Heart left ventricle (tissue), 16 donors: ENCODE results near the gene PP2D1. TPM values are rescaled to one million over a fixed set of nuclear protein-coding genes. Genes with fewer than 3 reads are reported as not detected.

Source experiments
- ATAC-seq, 4 donors: fragments of 200-7000 bp; cut with Tn5 transposase; one replicate each; pipeline ENCODE4 v1.9.1; 2020 to 2022; ENCODE audit warnings: moderate library complexity in 4 of 4, mild to moderate bottlenecking in 3 of 4, moderate number of reproducible peaks in 1 of 4
- DNase-seq, 5 donors: peaks; one replicate each; pipeline ENCODE4 v3.0.0-alpha.2; 2020
- H3K27ac ChIP-seq, 12 donors: fragments of 200-600 bp; sonication (generic) in 4 of 12; one replicate each; pipeline versions ENCODE4 v1.5.0 to v1.8.0; 2016 to 2022; ENCODE audit warnings: mild to moderate bottlenecking in 2 of 12
- H3K27me3 ChIP-seq, 9 donors: fragments of 200-600 bp; sonication (generic) in 2 of 9; one replicate each; pipeline versions ENCODE4 v1.5.1 to v1.8.0; 2016 to 2022; ENCODE audit warnings: mild to moderate bottlenecking in 3 of 9
- H3K36me3 ChIP-seq, 9 donors: fragments of 200-600 bp; sonication (generic) in 2 of 9; one replicate each; pipeline versions ENCODE4 v1.5.0 to v1.8.0; 2018 to 2022; ENCODE audit warnings: mild to moderate bottlenecking in 2 of 9
- H3K4me1 ChIP-seq, 12 donors: fragments of 200-600 bp; sonication (generic) in 4 of 12; one replicate each; pipeline versions ENCODE4 v1.5.0 to v1.8.0; 2016 to 2022; ENCODE audit warnings: mild to moderate bottlenecking in 3 of 12
- H3K4me3 ChIP-seq, 12 donors: fragments of 200-600 bp; sonication (generic) in 4 of 12; one replicate each; pipeline versions ENCODE4 v1.5.0 to v1.8.0; 2017 to 2022; ENCODE audit warnings: mild to moderate bottlenecking in 9 of 12, moderate library complexity in 4 of 12
- H3K9me3 ChIP-seq, 12 donors: fragments of 200-600 bp; sonication (generic) in 4 of 12; one replicate each; pipeline versions ENCODE4 v1.5.0 to v1.8.0; 2016 to 2022; ENCODE audit warnings: mild to moderate bottlenecking in 1 of 12
- POLR2A ChIP-seq, 2 donors: fragments of 450-650 bp; IDR thresholded peaks; one replicate each; pipeline ENCODE4 v1.6.1; 2017; ENCODE audit warnings: antibody characterized with exemption in 2 of 2, mild to moderate bottlenecking in 2 of 2, moderate library complexity in 2 of 2
- WGBS, 4 donors: extraction: QIAGEN DNeasy Blood & Tissue Kit in 2 of 4; methylation state at CpG; one replicate each; pipeline versions ENCODE4 v1.1.5 to v1.1.7; 2013 to 2018; 5-methylcytosine and 5-hydroxymethylcytosine counted together
- intact Hi-C, 10 donors: fragments of 100-400 bp; cut with DNase I; formaldehyde crosslinking; loops; one replicate each; pipeline versions ENCODE4 v1.11.1 to v1.14.2; 2022
- polyA plus RNA-seq, 2 donors: library from polyadenylated mRNA; stranded (reverse); fragments of 200-250 nt; gene quantifications; one replicate each; pipeline ENCODE4 v1.2.3, GENCODE V29; 2013
- total RNA-seq, 9 donors: library from RNA; depleted of rRNA in 2 of 9; stranded (reverse); fragments of >200 nt in 2 of 9; fragmentation: NEBNext Ultra II Directional in 3 of 9; extraction: Animal tissue kit (Norgen Biotek cat#: 25700) in 3 of 9; gene quantifications; one replicate each; pipeline versions ENCODE4 v1.1.0 to v1.2.4, GENCODE V29; 2016 to 2023
- TF ChIP-seq, protein P1 (sequence below), 12 donors: fragments of 200-600 bp; sonication (generic) in 4 of 12; IDR thresholded peaks; one replicate each; pipeline versions ENCODE4 v1.5.0 to v1.8.0; 2018 to 2022; ENCODE audit warnings: antibody characterized with exemption in 12 of 12, mild to moderate bottlenecking in 5 of 12
- donor health status: ischemic (EF 13 %, LVEDD 7.1; RV severe dilation, severe dysfunction).
- donor health status: healthy with polysubstance abuse.
- donor health status: DM: no; HTN: yes; CAD: no.
- donor health status: DM: no; HTN: no; CAD: no.
- donor health status: ischemic (EF 25% LVEDD 6.9; RV normal size, moderate dysfunction).
- donor health status: ischemic (EF 25% LVEDD 5.7; RV mildly dilated, moderate dysfunction).
- donor health status: healthy.
- donor health status: DM: yes; HTN: yes; CAD: no.
- donor health status: ischemic (EF 35%, LVEDD 5.7; RV mildly dilated, moderate dysfunction).
- donor health status: nonischemic (EF 11% LVEDD 7.7; RV severe dilation, severe dysfunction).
- donor health status: DM: yes; HTN: yes; CAD: no.
- donor health status: PGD.
- donor health status: ischemic (EF 29% LVEDD 5.4; RV normal size, mild dysfunction).
- donor health status: nonischemic (EF 23%, LVEDD 6.1; RV moderate dilation, normal function).

The PP2D1 gene
- total and polyA plus RNA-seq, 11 donors, result not detected

GRCh38 chr3:19948226-19948591 lies 63.9 kb downstream of the PP2D1 start:
- Histone ChIP-seq H3K4me3 (peak overlapping the region; percentile 65 to 99 (median 90)), H3K4me1 (peaks cover 11 to 56% (median 33%) of the 10 kb centered on the region in 12 donors), H3K27ac (peak overlapping the region in 11 of 12 donors; percentile 93 to 99 (median 98)), H3K36me3 (peaks cover 0 to 34% (median 25%) of the 10 kb centered on the region in 9 donors), H3K27me3 (no peaks in the 10 kb centered on the region), H3K9me3 (no peaks in the 10 kb centered on the region)
- 3 to 4% (median 3%) methylated on average over 2 of the region's 2 CpGs for WGBS, 4 donors
- intact Hi-C loops, result loop anchor here in 9 of 10 donors (5.0 to 10.0 kb wide), 6 partner anchors 61 to 239 kb away; partner anchors contain the start of genes SGO1 (in 4 of the 9) and KAT2B (in 2 of the 9)
- DNase-seq (no peak), ATAC-seq (no peak)
- no peak for TF ChIP-seq POLR2A (IDR thresholded peaks at IDR 0.05)
- TF ChIP-seq, protein P1, sequence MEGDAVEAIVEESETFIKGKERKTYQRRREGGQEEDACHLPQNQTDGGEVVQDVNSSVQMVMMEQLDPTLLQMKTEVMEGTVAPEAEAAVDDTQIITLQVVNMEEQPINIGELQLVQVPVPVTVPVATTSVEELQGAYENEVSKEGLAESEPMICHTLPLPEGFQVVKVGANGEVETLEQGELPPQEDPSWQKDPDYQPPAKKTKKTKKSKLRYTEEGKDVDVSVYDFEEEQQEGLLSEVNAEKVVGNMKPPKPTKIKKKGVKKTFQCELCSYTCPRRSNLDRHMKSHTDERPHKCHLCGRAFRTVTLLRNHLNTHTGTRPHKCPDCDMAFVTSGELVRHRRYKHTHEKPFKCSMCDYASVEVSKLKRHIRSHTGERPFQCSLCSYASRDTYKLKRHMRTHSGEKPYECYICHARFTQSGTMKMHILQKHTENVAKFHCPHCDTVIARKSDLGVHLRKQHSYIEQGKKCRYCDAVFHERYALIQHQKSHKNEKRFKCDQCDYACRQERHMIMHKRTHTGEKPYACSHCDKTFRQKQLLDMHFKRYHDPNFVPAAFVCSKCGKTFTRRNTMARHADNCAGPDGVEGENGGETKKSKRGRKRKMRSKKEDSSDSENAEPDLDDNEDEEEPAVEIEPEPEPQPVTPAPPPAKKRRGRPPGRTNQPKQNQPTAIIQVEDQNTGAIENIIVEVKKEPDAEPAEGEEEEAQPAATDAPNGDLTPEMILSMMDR (IDR thresholded peaks at IDR 0.05), result no peak

GRCh38 chr3:19947549-19948225 lies 64.4 kb downstream of the PP2D1 start:
- Histone ChIP-seq H3K4me1 (peaks cover 11 to 51% (median 30%) of the 10 kb centered on the region in 12 donors), H3K9me3 (no peaks in the 10 kb centered on the region), H3K36me3 (peaks cover 0 to 29% (median 20%) of the 10 kb centered on the region in 9 donors), H3K27ac (peak overlapping the region; percentile 93 to 99 (median 98)), H3K4me3 (peak overlapping the region; percentile 65 to 99 (median 90)), H3K27me3 (no peaks in the 10 kb centered on the region)
- DNase-seq, result peak in 4 of 5 donors; percentile 43 to 58 (median 47)
- intact Hi-C loops, result loop anchor here in 9 of 10 donors (1.0 to 10.0 kb wide), 11 partner anchors 60 to 240 kb away; partner anchors contain the start of genes SGO1 (in 6 of the 9) and KAT2B (in 4 of the 9)
- peak in 3 of 4 donors; percentile 31 to 55 (median 45) for ATAC-seq
- TF ChIP-seq, protein P1 (IDR thresholded peaks at IDR 0.05), result no peak
- no peak for TF ChIP-seq POLR2A (IDR thresholded peaks at IDR 0.05)
- WGBS, 4 donors, result 0 to 1% (median 1%) methylated on average over 22 to 30 of the region's 30 CpGs

- Histone ChIP-seq H3K4me3 (peak within 1 kb of the TSS; percentile 65 to 99 (median 90)), H3K36me3 (peaks cover 0 to 22% (median 14%) of the 10 kb centered on the region in 9 donors), H3K27me3 (no peaks in the 10 kb centered on the region), H3K4me1 (peaks cover 7 to 44% (median 25%) of the 10 kb centered on the region in 12 donors), H3K27ac (peak within 1 kb of the TSS; percentile 93 to 99 (median 98)), H3K9me3 (no peaks in the 10 kb centered on the region)
- peak; percentile 98 for DNase-seq
- peak; percentile 97 to 99 (median 98) for ATAC-seq
- intact Hi-C loops, result loop anchor here in 9 of 10 donors (1.0 to 10.0 kb wide), 11 partner anchors 60 to 240 kb away; partner anchors contain the start of genes SGO1 (in 6 of the 9) and KAT2B (in 4 of the 9)
- WGBS, 4 donors, result 0 to 1% (median 1%) methylated on average over 60 to 73 of the region's 73 CpGs
- TF ChIP-seq POLR2A (IDR thresholded peaks at IDR 0.05), result peak in 1 of 2 donors; percentile 69
- TF ChIP-seq, protein P1 (IDR thresholded peaks at IDR 0.05), result no peak
Measured at GRCh38 chr3:19946832-19947548, 65.1 kb downstream of the PP2D1 start, which contains the start of gene RAB5A. TSS of gene RAB5A (plus strand) at chr3:19947097. CDS start at chr3:19950899, 3,802 bp downstream.
